ENCODE results near the gene TAS2R41.

GRCh38 chr7:143503261-143503660 lies 25.6 kb downstream of the TAS2R41 start:
- TF ChIP-seq POLR2A (IDR thresholded peaks at IDR 0.05; ENCODE audit: low read depth, low read length) (no peak), TAF1 (IDR thresholded peaks at IDR 0.05; ENCODE audit: borderline replicate concordance, low read depth, low read length) (no peak)

Data from GM12892 (cell line).